ENCODE data around the gene CLMN. TPM values are rescaled to one million over a fixed set of nuclear protein-coding genes. Genes with fewer than 3 reads are reported as not detected.

The CLMN gene
- total and polyA plus RNA-seq, 2 donors (not counting 1 experiment from before 2014, with no cell fraction given): 9.6 to 51.5 TPM

DNA sequence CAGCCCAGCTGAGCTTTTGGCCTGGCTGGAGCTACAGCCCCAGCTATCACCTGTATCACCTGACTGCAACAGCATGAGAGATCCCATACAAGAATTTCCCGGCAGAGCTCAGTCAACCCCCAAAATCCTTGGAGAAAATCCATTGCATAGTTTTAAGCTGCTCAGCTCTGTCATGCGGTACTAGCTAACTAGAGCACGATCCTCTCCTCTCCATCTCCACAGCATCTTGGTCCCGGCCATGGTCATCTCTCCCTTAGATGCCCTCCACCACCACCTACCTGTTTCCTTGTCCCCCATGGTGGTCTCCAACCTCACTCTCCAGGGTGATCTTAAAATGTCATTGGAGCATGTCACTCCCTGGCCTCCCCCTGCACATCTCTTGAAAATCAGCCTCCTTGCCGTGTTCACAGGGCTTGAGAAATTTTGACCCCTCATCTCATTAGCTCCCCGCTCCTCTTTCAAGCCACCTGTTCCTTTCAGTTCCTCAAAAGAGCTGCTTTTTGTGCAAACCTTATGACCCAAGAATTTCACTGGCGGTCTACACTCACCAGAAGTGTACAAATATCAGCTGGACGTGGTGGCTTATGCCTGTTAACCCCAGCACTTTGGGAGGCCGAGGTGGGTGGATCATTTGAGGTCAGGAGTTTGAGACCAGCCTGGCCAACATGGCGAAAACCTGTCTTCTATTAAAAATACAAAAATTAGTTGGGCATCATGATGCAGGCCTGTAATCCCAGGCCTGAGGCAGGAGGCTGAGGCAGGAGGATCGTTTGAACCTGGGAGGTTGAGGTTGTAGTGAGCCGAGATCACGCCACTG lies 8.1 kb upstream of the CLMN start:
- DNase-seq (peak; percentile 88), ATAC-seq (ENCODE audit: low read depth) (peak; percentile 86)
- peak overlapping the region; percentile 73 for H3K4me2 ChIP-seq (replicated peaks; ENCODE audit: low read depth, low read length, poor library complexity, severe bottlenecking)
- intact Hi-C loops (cut with micrococcal nuclease): loop anchor here (1.0 to 5.0 kb wide), 6 partner anchors 8 to 205 kb away; partner anchors contain the start of genes CLMN, DICER1 and SYNE3
- ChIA-PET CTCF (interaction anchor here (0.5 to 3.1 kb wide), 9 partner anchors 8 to 337 kb away, joined by 3 to 17 read pairs (median 4); partner anchors contain the start of genes CLMN and DICER1), POLR2A (interaction anchor here (0.6 to 1.8 kb wide), 10 partner anchors 8 to 370 kb away, joined by 3 to 9 read pairs (median 3); partner anchors contain the start of genes CLMN, DICER1 and GLRX5)
- no peaks in the 10 kb centered on the region for H3K79me2 ChIP-seq (ENCODE audit: control insufficient read depth, insufficient read depth, low read length)
- H3K4me3 ChIP-seq (ENCODE audit: control extremely low read depth in 1 of 5, extremely low read depth in 1 of 5, insufficient read depth in 1 of 5, low read depth in 2 of 5, low read length in 4 of 5): peak overlapping the region in 4 of 5 experiments; percentile 20 to 42 (median 28)
- no peaks in the 10 kb centered on the region for H3K9me3 Mint-ChIP-seq (ENCODE audit: insufficient read depth)
- H4K20me1 ChIP-seq (ENCODE audit: control insufficient read depth, insufficient read depth, low read length, poor library complexity, severe bottlenecking): no peaks in the 10 kb centered on the region
- H3K27me3 ChIP-seq (replicated peaks in 1 of 4; ENCODE audit: control extremely low read depth in 1 of 4, control insufficient read depth in 3 of 4, insufficient read depth in 4 of 4, low read length in 3 of 4): no peaks in the 10 kb centered on the region
- peak overlapping the region; percentile 92 for H3K27ac Mint-ChIP-seq
- H3K4me3 Mint-ChIP-seq: peak overlapping the region; percentile 84
- peak overlapping the region; percentile 71 to 96 for H3K27ac ChIP-seq (ENCODE audit: low read length in 2 of 2)
- 38% methylated on average over 6 of the region's 13 CpGs for WGBS (ENCODE audit: insufficient coverage)
- H3K9ac ChIP-seq (ENCODE audit: low read length): peak overlapping the region; percentile 44
- H3K9me3 ChIP-seq (ENCODE audit: control extremely low read depth in 1 of 3, control insufficient read depth in 2 of 3, insufficient read depth in 1 of 3, low read length in 2 of 3): peaks cover 0 to 3% (median 0%) of the 10 kb centered on the region in 3 donors
- no peaks in the 10 kb centered on the region for H3K36me3 ChIP-seq (replicated peaks in 1 of 2; ENCODE audit: control extremely low read depth in 1 of 2, control insufficient read depth in 1 of 2, extremely low read depth in 1 of 2, insufficient read depth in 2 of 2, low read length in 1 of 2)
- H3K27me3 Mint-ChIP-seq: no peaks in the 10 kb centered on the region
- no peak overlapping the region for H2AFZ ChIP-seq (ENCODE audit: insufficient read depth, low read depth, low read length, poor library complexity, severe bottlenecking)
- peaks cover 54% of the 10 kb centered on the region for H3K4me1 Mint-ChIP-seq
- H3K4me1 ChIP-seq (ENCODE audit: control insufficient read depth in 2 of 2, insufficient read depth in 2 of 2, low read length in 2 of 2): peaks cover 42 to 46% of the 10 kb centered on the region in 2 donors
- TF ChIP-seq EZH2 (IDR thresholded peaks at IDR 0.05; ENCODE audit: borderline replicate concordance, insufficient read depth, low read depth, low read length, poor library complexity, severe bottlenecking): no peak
- TF ChIP-seq, protein P1, sequence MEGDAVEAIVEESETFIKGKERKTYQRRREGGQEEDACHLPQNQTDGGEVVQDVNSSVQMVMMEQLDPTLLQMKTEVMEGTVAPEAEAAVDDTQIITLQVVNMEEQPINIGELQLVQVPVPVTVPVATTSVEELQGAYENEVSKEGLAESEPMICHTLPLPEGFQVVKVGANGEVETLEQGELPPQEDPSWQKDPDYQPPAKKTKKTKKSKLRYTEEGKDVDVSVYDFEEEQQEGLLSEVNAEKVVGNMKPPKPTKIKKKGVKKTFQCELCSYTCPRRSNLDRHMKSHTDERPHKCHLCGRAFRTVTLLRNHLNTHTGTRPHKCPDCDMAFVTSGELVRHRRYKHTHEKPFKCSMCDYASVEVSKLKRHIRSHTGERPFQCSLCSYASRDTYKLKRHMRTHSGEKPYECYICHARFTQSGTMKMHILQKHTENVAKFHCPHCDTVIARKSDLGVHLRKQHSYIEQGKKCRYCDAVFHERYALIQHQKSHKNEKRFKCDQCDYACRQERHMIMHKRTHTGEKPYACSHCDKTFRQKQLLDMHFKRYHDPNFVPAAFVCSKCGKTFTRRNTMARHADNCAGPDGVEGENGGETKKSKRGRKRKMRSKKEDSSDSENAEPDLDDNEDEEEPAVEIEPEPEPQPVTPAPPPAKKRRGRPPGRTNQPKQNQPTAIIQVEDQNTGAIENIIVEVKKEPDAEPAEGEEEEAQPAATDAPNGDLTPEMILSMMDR (IDR thresholded peaks at IDR 0.05): no peak
